H1 (cell line): ENCODE measurements around the gene ZFP37.
A peak's percentile ranks its signal among the peaks of the same experiment; 100 is the strongest.

Experiments used
- ASH2L ChIP-seq: fragments of 200-600, 300-600 bp; sonication (generic); IDR thresholded peaks from one replicate; pipeline ENCODE4 v1.7.1; 2017; ENCODE audit warnings: low read length
- CBX5 ChIP-seq: fragments of 300-800, 300-1000 bp; sonication (generic); IDR thresholded peaks from 2 replicates; pipeline ENCODE4 v1.7.1; 2016; ENCODE audit warnings: antibody characterized with exemption, low read length, low read depth
- EP300 ChIP-seq, 2 experiments: IDR thresholded peaks; 1 replicate in 1 of 2; 2 replicates in 1 of 2; pipeline ENCODE4 v1.6.1; 2011 to 2012; ENCODE audit warnings: low read depth in 2 of 2, low read length in 2 of 2, mild to moderate bottlenecking in 2 of 2, borderline replicate concordance in 1 of 2, inconsistent platforms in 1 of 2, moderate library complexity in 1 of 2
- EZH2 ChIP-seq: fragments of 200-600 bp; sonication (generic); IDR thresholded peaks from 2 replicates; pipeline ENCODE4 v1.7.1; 2012; ENCODE audit warnings: low read depth, mild to moderate bottlenecking, moderate library complexity, low read length, inconsistent platforms; ENCODE audit not compliant: severe bottlenecking
- KDM1A ChIP-seq: fragments of 200-600, 300-600 bp; sonication (generic); IDR thresholded peaks from 2 replicates; pipeline ENCODE4 v1.7.1; 2016; ENCODE audit warnings: mild to moderate bottlenecking, low read length, borderline replicate concordance
- PHF8 ChIP-seq: fragments of 200-600 bp; sonication (generic); conservative IDR thresholded peaks from 2 replicates; pipeline ENCODE4 v1.7.1; 2012; ENCODE audit warnings: low read depth, mild to moderate bottlenecking, inconsistent platforms, low read length, moderate library complexity
- POLR2A ChIP-seq, 2 experiments: IDR thresholded peaks; 1 replicate in 1 of 2; 2 replicates in 1 of 2; pipeline ENCODE4 v1.6.1; 2011; ENCODE audit warnings: low read depth in 2 of 2, low read length in 2 of 2, mild to moderate bottlenecking in 2 of 2; ENCODE audit errors: control extremely low read depth in 1 of 2
- POLR2AphosphoS5 ChIP-seq: IDR thresholded peaks from 2 replicates; pipeline ENCODE4 v1.6.1; 2011; ENCODE audit warnings: low read depth, low read length
- RAD21 ChIP-seq, 2 experiments: IDR thresholded peaks in 1 of 2; conservative IDR thresholded peaks in 1 of 2; 2 replicates each; pipeline ENCODE4 v1.6.1; 2011; ENCODE audit warnings: low read depth in 2 of 2, low read length in 2 of 2, improper control_type of control experiment in 1 of 2, inconsistent platforms in 1 of 2, mild to moderate bottlenecking in 1 of 2, moderate library complexity in 1 of 2
- RNF2 ChIP-seq: fragments of 200-900, 300-1000 bp; sonication (generic); IDR thresholded peaks from 2 replicates; pipeline ENCODE4 v1.7.1; 2016; ENCODE audit warnings: borderline replicate concordance, low read depth, mild to moderate bottlenecking, antibody characterized with exemption, low read length; ENCODE audit not compliant: poor library complexity, severe bottlenecking; ENCODE audit errors: missing control alignments
- SP2 ChIP-seq: IDR thresholded peaks from 2 replicates; pipeline ENCODE4 v1.6.1; 2012; ENCODE audit warnings: mild to moderate bottlenecking, low read length, inconsistent platforms
- TEAD4 ChIP-seq: IDR thresholded peaks from 2 replicates; pipeline ENCODE4 v1.6.1; 2012; ENCODE audit warnings: low read depth, low read length, inconsistent platforms, mixed read lengths
- ZNF274 ChIP-seq: IDR thresholded peaks from 2 replicates; pipeline ENCODE4 v1.7.0; 2012; ENCODE audit warnings: low read length, borderline replicate concordance; ENCODE audit errors: extremely low read depth
- TF ChIP-seq, protein P1 (sequence below), 3 experiments: IDR thresholded peaks; 1 replicate in 2 of 3; 2 replicates in 1 of 3; pipeline versions ENCODE4 v1.5.1 to v1.6.1; 2011; ENCODE audit warnings: low read length in 3 of 3, mild to moderate bottlenecking in 3 of 3, inconsistent platforms in 2 of 3, low read depth in 1 of 3, moderate library complexity in 1 of 3; ENCODE audit not compliant: insufficient read depth in 1 of 3; ENCODE audit errors: control extremely low read depth in 1 of 3

DNA sequence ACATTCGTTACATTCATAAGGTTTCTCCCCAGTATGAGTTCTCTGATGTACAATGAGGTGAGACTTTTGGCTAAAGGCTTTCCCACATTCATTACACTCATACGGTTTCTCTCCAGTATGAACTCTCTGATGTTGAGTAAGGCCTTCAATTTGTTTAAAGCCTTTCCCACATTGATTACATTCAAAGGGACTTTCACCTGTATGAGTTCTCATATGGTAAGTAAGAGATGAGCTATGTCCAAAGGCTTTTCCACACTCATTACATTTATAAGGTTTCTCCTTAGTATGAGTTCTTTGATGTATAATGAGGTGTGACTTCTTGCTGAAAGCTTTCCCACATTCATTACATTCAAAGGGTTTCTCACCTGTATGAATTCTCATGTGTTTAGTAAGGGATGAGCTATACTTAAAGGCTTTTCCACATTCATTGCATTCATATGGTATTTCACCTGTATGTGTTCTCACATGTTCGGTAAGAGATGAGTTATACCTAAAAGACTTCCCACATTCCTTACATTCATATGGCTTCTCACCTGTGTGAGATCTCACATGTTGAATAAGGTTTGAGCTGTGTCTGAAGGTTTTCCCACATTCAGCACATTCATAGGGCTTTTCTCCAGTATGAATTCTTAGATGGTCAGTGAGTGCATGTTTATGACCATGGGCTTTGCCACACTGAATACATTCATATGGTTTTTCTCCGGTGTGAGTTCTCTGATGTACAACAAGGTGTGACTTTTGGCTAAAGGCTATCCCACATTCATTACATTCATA is 13.5 kb downstream of the ZFP37 start:
- TF ChIP-seq TEAD4 = no peak
- TF ChIP-seq ASH2L = no peak
- TF ChIP-seq, protein P1, sequence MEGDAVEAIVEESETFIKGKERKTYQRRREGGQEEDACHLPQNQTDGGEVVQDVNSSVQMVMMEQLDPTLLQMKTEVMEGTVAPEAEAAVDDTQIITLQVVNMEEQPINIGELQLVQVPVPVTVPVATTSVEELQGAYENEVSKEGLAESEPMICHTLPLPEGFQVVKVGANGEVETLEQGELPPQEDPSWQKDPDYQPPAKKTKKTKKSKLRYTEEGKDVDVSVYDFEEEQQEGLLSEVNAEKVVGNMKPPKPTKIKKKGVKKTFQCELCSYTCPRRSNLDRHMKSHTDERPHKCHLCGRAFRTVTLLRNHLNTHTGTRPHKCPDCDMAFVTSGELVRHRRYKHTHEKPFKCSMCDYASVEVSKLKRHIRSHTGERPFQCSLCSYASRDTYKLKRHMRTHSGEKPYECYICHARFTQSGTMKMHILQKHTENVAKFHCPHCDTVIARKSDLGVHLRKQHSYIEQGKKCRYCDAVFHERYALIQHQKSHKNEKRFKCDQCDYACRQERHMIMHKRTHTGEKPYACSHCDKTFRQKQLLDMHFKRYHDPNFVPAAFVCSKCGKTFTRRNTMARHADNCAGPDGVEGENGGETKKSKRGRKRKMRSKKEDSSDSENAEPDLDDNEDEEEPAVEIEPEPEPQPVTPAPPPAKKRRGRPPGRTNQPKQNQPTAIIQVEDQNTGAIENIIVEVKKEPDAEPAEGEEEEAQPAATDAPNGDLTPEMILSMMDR (IDR thresholded peaks at IDR 0.05; ENCODE audit: control extremely low read depth in 1 of 3, insufficient read depth in 1 of 3, low read depth in 1 of 3, low read length in 3 of 3) = no peak
- TF ChIP-seq EP300 (IDR thresholded peaks at IDR 0.05; ENCODE audit: borderline replicate concordance in 1 of 2, low read depth in 2 of 2, low read length in 2 of 2) = no peak
- no peak for TF ChIP-seq POLR2A (IDR thresholded peaks at IDR 0.05; ENCODE audit: control extremely low read depth in 1 of 2, low read depth in 2 of 2, low read length in 2 of 2)
- TF ChIP-seq PHF8 = no peak
- TF ChIP-seq EZH2 = no peak
- TF ChIP-seq POLR2AphosphoS5 = no peak
- no peak for TF ChIP-seq RNF2
- no peak for TF ChIP-seq SP2
- 0 out of 2 replicates have a peak, but pooled peaks have one; percentile 56 for TF ChIP-seq CBX5
- TF ChIP-seq ZNF274 = peak; percentile 99
- no peak for TF ChIP-seq KDM1A
- TF ChIP-seq RAD21 (IDR thresholded peaks at IDR 0.05 in 1 of 2, conservative IDR thresholded peaks at IDR 0.05 in 1 of 2; ENCODE audit: low read depth in 2 of 2, low read length in 2 of 2) = no peak
